D721Med (cell line): ENCODE results near the gene TPRN.

Experiments used
- DNase-seq: peaks from one replicate; pipeline ENCODE4 v3.0.0; 2011; ENCODE audit warnings: low spot score; ENCODE audit not compliant: insufficient read length
- FAIRE-seq: peaks from 2 replicates; lab custom pipeline; 2011; peaks lifted over from hg19 to GRCh38; lab: Jason Lieb, UNC
- TF ChIP-seq, protein P1 (sequence below): IDR thresholded peaks from 2 replicates; pipeline ENCODE4 v1.5.1; 2012; ENCODE audit warnings: mild to moderate bottlenecking, control low read depth; ENCODE audit not compliant: insufficient read depth; ENCODE audit errors: missing control alignments

The TPRN gene

DNA sequence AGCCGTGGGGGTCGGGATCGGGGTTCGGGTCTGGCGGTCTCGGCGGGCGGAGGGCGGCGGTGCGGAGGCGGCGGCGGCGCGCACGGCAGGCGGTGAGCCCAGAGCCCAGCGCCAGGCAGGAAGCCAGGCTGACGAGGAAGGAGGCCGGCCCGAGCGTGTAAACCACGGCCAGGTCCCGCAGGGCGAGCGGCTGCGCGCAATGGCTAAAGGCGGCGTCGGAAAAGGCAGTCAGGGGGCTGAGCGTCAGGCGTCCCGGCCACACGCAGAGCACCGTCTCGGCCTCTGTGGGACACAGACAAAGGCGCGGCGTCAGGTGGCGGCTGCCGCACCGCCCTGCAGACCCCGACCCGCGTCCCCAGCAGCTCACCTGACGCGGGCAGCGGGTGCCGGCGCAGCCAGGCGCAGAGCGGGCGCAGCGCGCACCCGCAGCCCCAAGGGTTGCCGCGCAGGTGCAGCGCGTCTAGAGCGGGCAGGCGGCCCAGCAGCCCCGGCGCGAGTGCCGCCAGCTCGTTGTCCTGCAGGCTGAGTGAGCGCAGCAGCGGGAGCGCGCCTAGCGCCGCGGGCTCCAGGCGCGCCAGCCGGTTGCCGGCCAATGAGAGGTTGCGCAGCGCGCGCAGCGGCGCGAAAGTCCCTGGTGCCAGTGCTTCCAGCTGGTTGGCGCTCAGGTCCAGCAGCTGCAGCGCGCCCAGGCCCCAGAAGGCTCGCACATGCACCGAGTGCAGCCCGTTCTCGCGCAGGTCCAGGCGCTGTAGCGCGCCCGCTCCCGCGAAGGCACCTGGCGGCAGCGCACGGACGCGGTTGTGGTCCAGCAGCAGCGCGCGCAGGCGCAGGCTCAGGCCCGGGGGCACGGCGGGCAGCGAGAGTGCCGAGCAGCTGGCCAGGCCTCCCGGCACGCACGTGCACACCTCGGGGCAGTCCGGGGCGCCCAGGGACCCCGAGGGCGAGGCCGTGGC lies 31.4 kb downstream of the TPRN start:
- peak; percentile 94 for DNase-seq
- TF ChIP-seq, protein P1, sequence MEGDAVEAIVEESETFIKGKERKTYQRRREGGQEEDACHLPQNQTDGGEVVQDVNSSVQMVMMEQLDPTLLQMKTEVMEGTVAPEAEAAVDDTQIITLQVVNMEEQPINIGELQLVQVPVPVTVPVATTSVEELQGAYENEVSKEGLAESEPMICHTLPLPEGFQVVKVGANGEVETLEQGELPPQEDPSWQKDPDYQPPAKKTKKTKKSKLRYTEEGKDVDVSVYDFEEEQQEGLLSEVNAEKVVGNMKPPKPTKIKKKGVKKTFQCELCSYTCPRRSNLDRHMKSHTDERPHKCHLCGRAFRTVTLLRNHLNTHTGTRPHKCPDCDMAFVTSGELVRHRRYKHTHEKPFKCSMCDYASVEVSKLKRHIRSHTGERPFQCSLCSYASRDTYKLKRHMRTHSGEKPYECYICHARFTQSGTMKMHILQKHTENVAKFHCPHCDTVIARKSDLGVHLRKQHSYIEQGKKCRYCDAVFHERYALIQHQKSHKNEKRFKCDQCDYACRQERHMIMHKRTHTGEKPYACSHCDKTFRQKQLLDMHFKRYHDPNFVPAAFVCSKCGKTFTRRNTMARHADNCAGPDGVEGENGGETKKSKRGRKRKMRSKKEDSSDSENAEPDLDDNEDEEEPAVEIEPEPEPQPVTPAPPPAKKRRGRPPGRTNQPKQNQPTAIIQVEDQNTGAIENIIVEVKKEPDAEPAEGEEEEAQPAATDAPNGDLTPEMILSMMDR, result no peak
- FAIRE-seq, result no peak

- no peak for FAIRE-seq
- TF ChIP-seq, protein P1, result no peak
- no peak for DNase-seq
Measured at GRCh38 chr9:137168573-137168903, 32.0 kb downstream of the TPRN start.

DNA sequence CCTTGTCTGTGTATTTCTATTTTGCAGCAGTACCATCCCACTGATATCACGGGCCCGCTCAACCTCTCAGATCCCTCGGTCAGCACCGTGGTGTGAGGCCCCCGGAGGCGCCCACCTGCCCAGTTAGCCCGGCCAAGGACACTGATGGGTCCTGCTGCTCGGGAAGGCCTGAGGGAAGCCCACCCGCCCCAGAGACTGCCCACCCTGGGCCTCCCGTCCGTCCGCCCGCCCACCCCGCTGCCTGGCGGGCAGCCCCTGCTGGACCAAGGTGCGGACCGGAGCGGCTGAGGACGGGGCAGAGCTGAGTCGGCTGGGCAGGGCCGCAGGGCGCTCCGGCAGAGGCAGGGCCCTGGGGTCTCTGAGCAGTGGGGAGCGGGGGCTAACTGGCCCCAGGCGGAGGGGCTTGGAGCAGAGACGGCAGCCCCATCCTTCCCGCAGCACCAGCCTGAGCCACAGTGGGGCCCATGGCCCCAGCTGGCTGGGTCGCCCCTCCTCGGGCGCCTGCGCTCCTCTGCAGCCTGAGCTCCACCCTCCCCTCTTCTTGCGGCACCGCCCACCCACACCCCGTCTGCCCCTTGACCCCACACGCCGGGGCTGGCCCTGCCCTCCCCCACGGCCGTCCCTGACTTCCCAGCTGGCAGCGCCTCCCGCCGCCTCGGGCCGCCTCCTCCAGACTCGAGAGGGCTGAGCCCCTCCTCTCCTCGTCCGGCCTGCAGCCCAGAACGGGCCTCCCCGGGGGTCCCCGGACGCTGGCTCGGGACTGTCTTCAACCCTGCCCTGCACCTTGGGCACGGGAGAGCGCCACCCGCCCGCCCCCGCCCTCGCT lies 32.6 kb downstream of the TPRN start:
- TF ChIP-seq, protein P1, result no peak
- DNase-seq (no peak), FAIRE-seq (no peak)

DNA sequence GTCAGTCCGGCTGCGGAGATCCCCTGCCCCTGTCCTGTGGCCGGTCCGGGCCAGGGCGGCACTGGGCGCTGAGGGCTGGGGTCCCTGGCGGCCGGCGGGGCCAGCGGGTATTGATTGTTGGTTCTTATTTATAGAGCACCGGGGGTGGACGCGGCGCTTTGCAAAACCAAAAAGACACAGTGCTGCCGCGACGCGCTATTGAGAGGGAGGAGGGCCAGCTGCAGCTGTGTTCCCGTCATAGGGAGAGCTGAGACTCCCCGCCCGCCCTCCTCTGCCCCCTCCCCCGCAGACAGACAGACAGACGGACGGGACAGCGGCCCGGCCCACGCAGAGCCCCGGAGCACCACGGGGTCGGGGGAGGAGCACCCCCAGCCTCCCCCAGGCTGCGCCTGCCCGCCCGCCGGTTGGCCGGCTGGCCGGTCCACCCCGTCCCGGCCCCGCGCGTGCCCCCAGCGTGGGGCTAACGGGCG lies 33.2 kb downstream of the TPRN start:
- DNase-seq (no peak), FAIRE-seq (no peak)
- TF ChIP-seq, protein P1, result no peak

GRCh38 chr9:137166380-137167229 lies 33.9 kb downstream of the TPRN start:
- TF ChIP-seq, protein P1, result no peak
- FAIRE-seq, result no peak
- DNase-seq, result no peak

- FAIRE-seq (no peak), DNase-seq (no peak)
- TF ChIP-seq, protein P1, result no peak
Measured at GRCh38 chr9:137165250-137165836, 35.2 kb downstream of the TPRN start.
